Measurements from ENCODE around the gene P3H1. TPM values are rescaled to one million over a fixed set of nuclear protein-coding genes. Genes with fewer than 3 reads are reported as not detected.
"Not testable (repeated sequence)": the region's sequence is repeated elsewhere in the genome, so short reads cannot be mapped to it uniquely, and the experiment has no call there.

Gene P3H1
- total RNA-seq, 4 donors from 2014 or later = 42.4 to 83.9 (median 65.1) TPM

DNA sequence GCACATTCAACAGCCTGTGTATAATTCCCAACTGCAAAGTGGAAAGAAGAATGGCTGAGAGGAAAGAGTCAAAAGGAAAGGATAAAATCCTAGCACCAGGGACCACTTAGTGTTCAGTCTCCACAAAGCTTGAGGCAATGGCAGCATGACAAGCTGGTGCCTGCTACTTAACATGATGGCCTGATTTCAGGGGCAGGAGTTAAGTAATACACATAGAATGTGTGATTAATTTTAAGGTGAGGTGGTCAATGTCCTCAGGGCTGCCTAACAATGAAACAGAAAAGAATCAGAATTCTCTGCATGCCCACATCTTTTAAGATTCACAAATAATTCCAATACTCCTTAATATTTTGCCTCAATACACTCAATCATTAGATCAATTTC, 8.9 kb downstream of the P3H1 start:
- Histone ChIP-seq H3K4me1 (peaks cover 0 to 31% (median 3%) of the 10 kb centered on the region in 4 donors), H3K27me3 (no peaks in the 10 kb centered on the region), H3K27ac (no peak overlapping the region), H3K4me3 (no peak overlapping the region), H3K9me3 (no peaks in the 10 kb centered on the region), H3K36me3 (peaks cover 5 to 92% (median 25%) of the 10 kb centered on the region in 3 donors)
- no peak for TF ChIP-seq POLR2A (IDR thresholded peaks at IDR 0.05)
- TF ChIP-seq EP300 (IDR thresholded peaks at IDR 0.05) = no peak
- TF ChIP-seq, protein P1, sequence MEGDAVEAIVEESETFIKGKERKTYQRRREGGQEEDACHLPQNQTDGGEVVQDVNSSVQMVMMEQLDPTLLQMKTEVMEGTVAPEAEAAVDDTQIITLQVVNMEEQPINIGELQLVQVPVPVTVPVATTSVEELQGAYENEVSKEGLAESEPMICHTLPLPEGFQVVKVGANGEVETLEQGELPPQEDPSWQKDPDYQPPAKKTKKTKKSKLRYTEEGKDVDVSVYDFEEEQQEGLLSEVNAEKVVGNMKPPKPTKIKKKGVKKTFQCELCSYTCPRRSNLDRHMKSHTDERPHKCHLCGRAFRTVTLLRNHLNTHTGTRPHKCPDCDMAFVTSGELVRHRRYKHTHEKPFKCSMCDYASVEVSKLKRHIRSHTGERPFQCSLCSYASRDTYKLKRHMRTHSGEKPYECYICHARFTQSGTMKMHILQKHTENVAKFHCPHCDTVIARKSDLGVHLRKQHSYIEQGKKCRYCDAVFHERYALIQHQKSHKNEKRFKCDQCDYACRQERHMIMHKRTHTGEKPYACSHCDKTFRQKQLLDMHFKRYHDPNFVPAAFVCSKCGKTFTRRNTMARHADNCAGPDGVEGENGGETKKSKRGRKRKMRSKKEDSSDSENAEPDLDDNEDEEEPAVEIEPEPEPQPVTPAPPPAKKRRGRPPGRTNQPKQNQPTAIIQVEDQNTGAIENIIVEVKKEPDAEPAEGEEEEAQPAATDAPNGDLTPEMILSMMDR (IDR thresholded peaks at IDR 0.05) = no peak
- no peak for DNase-seq (ENCODE audit: low spot score in 2 of 2)

DNA sequence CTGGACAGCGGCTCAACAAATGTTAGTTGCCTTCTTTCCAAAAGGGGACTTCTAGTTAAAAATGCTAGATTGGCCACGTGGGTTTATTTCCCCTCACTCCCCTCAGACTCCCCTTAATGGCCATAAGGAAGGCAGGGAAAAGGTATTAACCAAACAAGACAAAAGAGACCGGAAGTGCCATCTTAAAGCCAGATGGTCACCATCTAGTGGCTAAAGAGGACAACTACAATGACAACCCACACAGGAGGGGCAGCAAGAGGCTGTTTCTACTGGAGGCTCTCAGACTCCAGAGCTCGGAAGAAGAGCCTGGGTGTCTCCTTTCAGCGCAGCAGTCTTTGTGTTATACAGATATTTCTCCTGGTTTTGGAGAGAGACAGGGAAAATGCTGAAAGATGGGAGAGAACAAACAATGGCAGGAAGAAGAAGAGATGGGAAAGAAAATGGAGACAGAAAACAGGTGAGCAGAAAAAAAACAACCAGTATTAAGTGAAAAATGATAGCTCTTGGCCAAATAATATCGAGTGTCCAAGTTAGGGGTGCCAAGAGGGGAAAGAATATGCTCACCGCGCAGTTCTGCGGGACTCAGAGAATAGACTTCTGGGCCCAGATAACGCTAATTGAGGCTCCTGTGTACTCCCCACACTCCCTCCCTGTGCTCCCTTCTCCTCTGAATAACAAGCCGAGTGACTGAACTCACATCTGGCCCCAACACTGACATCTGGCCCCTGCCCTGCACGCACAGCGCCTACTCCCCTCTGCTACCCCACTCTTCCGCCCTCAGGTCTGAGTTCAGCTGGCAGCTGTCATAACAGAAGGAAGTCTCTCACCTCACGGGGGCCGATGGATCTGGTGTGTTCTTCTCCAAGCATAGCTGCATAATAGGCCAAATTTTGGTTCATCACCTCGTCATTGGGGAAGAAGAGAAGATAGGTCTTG, 9.6 kb downstream of the P3H1 start:
- Histone ChIP-seq H3K4me1 (peaks cover 0 to 24% (median 1%) of the 10 kb centered on the region in 4 donors), H3K27ac (peak overlapping the region in 2 of 4 donors; percentile 30 to 47), H3K9me3 (no peaks in the 10 kb centered on the region), H3K36me3 (peaks cover 5 to 99% (median 29%) of the 10 kb centered on the region in 3 donors), H3K27me3 (no peaks in the 10 kb centered on the region), H3K4me3 (no peak overlapping the region)
- TF ChIP-seq EP300 (IDR thresholded peaks at IDR 0.05) (no peak), POLR2A (IDR thresholded peaks at IDR 0.05) (no peak)
- TF ChIP-seq, protein P1 (IDR thresholded peaks at IDR 0.05) = peak; percentile 45 to 67 (median 61)
- DNase-seq (ENCODE audit: low spot score in 2 of 2) = peak in 1 of 2 donors; percentile 15
- WGBS, 2 donors = 61 to 64% methylated on average over 17 of the region's 17 CpGs

DNA sequence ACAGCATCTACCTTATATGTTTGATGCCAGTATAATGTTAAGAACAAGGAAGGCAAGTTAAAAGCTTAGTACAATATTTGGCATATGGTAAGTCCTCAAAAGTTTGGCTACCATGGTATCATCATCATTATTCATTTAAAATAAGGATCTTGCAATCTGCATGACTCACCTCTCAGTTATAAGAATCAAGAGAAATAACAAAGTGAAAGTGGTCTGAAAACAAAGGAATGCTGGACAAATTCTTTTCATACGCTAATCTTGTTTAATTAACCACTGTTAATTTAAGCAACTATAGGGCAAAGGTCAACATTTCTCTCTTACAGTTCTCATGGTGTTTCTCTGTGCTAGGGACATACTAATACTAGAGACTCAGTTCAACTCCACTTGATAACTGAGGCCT, 13.8 kb downstream of the P3H1 start:
- H3K36me3 ChIP-seq = peaks cover 7 to 96% (median 33%) of the 10 kb centered on the region in 3 donors
- no peak for DNase-seq (ENCODE audit: low spot score in 2 of 2)
- H3K4me3 ChIP-seq = no peak overlapping the region
- TF ChIP-seq EP300 (IDR thresholded peaks at IDR 0.05) = no peak
- TF ChIP-seq, protein P1 (IDR thresholded peaks at IDR 0.05) = no peak
- no peak for TF ChIP-seq POLR2A (IDR thresholded peaks at IDR 0.05)
- 70 to 79% methylated on average over 1 of the region's 1 CpG for WGBS, 2 donors
- H3K4me1 ChIP-seq = peaks cover 0 to 34% (median 0%) of the 10 kb centered on the region in 4 donors
- peak overlapping the region in 2 of 4 donors; percentile 28 to 47 for H3K27ac ChIP-seq
- no peaks in the 10 kb centered on the region for H3K27me3 ChIP-seq
- no peaks in the 10 kb centered on the region for H3K9me3 ChIP-seq

- WGBS, 2 donors = 92 to 98% methylated on average over 5 to 6 of the region's 6 CpGs
- TF ChIP-seq EP300 (IDR thresholded peaks at IDR 0.05) = no peak
- TF ChIP-seq POLR2A (IDR thresholded peaks at IDR 0.05) = no peak
- TF ChIP-seq, protein P1 (IDR thresholded peaks at IDR 0.05) = no peak
- H3K4me3 ChIP-seq = no peak overlapping the region
- peaks cover 7 to 96% (median 25%) of the 10 kb centered on the region in 3 donors for H3K36me3 ChIP-seq
- no peaks in the 10 kb centered on the region for H3K9me3 ChIP-seq
- H3K4me1 ChIP-seq = peaks cover 0 to 32% (median 0%) of the 10 kb centered on the region in 4 donors
- DNase-seq (ENCODE audit: low spot score in 2 of 2) = no peak
- peak overlapping the region in 1 of 4 donors; percentile 29 for H3K27ac ChIP-seq
- no peaks in the 10 kb centered on the region for H3K27me3 ChIP-seq
Observed at GRCh38 chr1:42752284-42752683, 14.5 kb downstream of the P3H1 start.

GRCh38 chr1:42751511-42752070, 15.2 kb downstream of the P3H1 start:
- Histone ChIP-seq H3K36me3 (peaks cover 7 to 96% (median 25%) of the 10 kb centered on the region in 3 donors), H3K27ac (peak overlapping the region in 1 of 4 donors; percentile 29), H3K4me1 (peaks cover 0 to 32% (median 0%) of the 10 kb centered on the region in 4 donors)
- DNase-seq (ENCODE audit: low spot score in 2 of 2); H3K9me3 ChIP-seq; H3K4me3 ChIP-seq; H3K27me3 ChIP-seq: not testable (repeated sequence)
- 84 to 93% methylated on average over 8 of the region's 8 CpGs for WGBS, 2 donors
